ENCODE results near the gene AJAP1.

AJAP1 gene

DNA sequence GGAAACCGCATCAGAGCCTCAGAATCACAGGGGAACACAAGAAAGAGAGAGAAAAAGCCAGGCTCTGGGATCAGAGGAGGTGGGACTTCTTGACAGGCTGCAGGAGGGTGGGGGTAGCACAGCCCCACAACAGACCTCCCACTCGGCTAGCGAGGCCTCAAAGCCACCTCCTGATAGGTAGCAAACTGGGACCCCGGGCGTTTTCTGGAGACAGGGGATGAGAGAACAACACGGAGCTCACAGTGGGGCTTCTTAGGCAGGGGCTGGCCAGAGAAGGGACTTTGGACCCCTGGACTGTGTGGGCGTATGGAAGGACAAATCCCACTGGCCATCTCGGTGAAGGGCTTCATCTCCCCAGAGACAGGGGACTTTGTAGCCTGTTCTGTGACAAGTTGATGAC is 116.3 kb downstream of the AJAP1 start:
- no peak for DNase-seq (ENCODE audit: insufficient read length)
- TF ChIP-seq POLR2A (IDR thresholded peaks at IDR 0.05; ENCODE audit: low read depth, low read length) = no peak
- no peak for FAIRE-seq

DNA sequence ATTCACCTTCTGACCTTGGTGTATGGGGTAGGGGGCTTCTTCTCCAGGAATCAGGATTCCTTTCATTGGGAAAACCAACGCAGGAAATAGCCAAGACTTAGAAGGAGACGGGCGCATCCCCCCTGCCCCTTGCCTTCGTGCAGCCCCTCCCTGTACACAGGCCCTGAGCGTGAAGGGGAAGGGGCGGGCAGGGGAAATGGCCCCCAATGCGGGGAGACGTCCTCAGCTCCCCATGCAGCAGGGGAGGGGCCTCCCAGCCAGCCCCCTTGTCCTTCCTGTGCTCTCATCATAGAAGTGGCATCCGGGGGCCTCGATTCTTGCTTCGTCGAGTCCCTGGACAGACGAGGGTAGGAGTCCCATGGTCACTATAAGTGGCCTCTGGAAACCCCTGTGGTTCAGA is 116.9 kb downstream of the AJAP1 start:
- no peak for FAIRE-seq
- DNase-seq (ENCODE audit: insufficient read length) = no peak
- TF ChIP-seq POLR2AphosphoS5 (IDR thresholded peaks at IDR 0.05; ENCODE audit: low read depth, low read length) = no peak
- no peak for TF ChIP-seq POLR2A (IDR thresholded peaks at IDR 0.05; ENCODE audit: low read depth, low read length)
- TF ChIP-seq TAF1 (IDR thresholded peaks at IDR 0.05; ENCODE audit: borderline replicate concordance, low read depth, low read length) = no peak

DNA sequence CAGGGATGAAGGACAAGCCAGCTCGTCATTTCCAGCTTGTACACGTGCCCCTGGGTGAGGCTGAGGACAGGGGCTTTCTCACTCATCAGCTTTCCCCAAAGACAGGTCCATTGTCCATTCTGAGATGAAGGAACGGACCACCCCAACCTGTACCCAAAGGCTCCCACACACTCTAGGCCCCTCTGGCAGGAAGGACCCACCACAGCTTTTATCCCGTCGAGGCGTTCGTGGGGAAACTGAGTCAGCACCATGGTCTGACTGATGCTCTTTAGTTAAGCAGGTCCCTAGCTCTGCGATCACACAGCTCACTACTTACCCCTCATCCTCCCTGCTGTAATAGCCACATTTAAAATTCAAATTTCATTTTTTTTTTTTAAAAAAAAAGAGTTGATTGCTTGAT is 117.3 kb downstream of the AJAP1 start:
- FAIRE-seq (no peak), DNase-seq (ENCODE audit: insufficient read length) (no peak)
- no peak for TF ChIP-seq POLR2A (IDR thresholded peaks at IDR 0.05; ENCODE audit: low read depth, low read length)
- TF ChIP-seq POLR2AphosphoS5 (IDR thresholded peaks at IDR 0.05; ENCODE audit: low read depth, low read length) = no peak
- TF ChIP-seq TAF1 (IDR thresholded peaks at IDR 0.05; ENCODE audit: borderline replicate concordance, low read depth, low read length) = no peak

DNA sequence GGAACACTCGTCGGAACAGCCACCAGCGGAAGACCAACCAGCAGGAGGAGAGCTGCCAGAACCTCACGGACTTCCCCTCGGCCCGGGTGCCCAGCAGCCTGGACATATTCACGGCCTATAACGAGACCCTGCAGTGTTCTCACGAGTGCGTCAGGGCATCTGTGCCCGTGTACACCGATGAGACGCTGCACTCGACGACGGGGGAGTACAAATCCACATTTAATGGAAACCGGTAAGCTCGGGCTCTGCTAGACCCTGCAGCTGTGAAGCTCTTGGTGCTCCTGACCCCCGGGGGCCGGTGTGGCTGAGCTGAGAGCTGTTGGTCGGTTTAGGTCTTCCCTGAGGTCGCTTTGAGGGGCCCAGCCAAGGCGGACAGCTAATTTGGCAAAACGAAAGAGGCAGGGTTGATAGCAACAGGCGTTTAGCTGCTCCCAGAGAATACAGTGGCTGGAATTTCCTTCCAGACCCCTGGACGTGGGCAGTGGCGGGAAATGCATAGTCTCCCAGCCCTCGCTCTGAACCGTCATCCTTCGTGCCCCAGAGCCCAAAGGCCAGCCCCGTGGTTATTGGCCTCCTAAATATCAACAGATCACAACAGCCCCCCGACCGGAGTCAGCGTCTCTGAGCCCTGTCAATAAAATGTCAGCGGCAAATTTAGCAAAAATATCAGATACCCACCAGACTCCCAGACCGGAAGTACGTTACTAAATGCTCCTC is 118.0 kb downstream of the AJAP1 start:
- no peak for TF ChIP-seq POLR2A (IDR thresholded peaks at IDR 0.05; ENCODE audit: low read depth, low read length)
- TF ChIP-seq POLR2AphosphoS5 (IDR thresholded peaks at IDR 0.05; ENCODE audit: low read depth, low read length) = no peak
- TF ChIP-seq TAF1 (IDR thresholded peaks at IDR 0.05; ENCODE audit: borderline replicate concordance, low read depth, low read length) = no peak
- no peak for FAIRE-seq
- DNase-seq (ENCODE audit: insufficient read length) = no peak

DNA sequence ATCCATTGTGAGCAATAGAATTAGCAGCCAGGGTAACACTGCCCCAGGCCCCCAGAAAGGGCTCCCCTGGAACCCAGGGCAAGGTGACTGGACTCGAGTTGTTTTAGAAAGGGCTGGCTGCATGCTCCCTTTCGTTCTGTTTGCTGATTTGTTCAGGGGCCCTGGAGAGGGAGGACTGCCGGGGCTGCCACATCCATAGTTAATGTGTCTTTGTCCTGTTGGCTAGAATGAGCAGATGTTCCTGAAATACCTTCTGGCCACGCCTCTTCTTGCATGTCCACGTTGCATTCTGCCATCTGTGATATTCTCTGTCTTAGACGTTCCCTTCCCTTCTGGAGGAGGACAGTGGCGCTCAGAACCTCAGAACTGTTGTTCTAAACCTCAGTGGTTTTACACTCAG is 118.8 kb downstream of the AJAP1 start:
- DNase-seq (ENCODE audit: insufficient read length) (no peak), FAIRE-seq (no peak)
- TF ChIP-seq POLR2A (IDR thresholded peaks at IDR 0.05; ENCODE audit: low read depth, low read length) (no peak), TAF1 (IDR thresholded peaks at IDR 0.05; ENCODE audit: borderline replicate concordance, low read depth, low read length) (no peak), POLR2AphosphoS5 (IDR thresholded peaks at IDR 0.05; ENCODE audit: low read depth, low read length) (no peak)

DNA sequence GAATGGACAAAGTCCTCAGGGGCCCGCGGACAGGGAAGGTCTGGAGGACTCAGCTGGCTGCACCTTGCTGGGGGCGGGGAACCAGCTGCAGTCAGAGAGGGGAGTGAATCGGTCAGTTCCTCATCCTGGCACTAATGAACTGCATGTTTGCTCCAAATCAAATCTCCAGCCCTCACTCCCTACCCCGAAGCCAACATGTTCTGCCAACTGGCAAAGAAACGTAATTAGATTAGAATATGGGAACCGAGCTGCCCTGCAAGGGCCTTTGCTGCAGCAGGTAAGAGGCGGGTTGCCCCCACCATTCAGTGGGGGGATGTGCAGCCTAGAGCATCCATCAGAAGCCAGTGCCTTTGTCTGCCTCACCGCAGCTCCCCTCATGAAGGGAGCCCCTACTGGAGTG is 121.1 kb downstream of the AJAP1 start:
- DNase-seq (ENCODE audit: insufficient read length) = no peak
- FAIRE-seq = no peak
- TF ChIP-seq POLR2A (IDR thresholded peaks at IDR 0.05; ENCODE audit: low read depth, low read length) = no peak
- TF ChIP-seq POLR2AphosphoS5 (IDR thresholded peaks at IDR 0.05; ENCODE audit: low read depth, low read length) = no peak
- TF ChIP-seq TAF1 (IDR thresholded peaks at IDR 0.05; ENCODE audit: borderline replicate concordance, low read depth, low read length) = no peak

DNA sequence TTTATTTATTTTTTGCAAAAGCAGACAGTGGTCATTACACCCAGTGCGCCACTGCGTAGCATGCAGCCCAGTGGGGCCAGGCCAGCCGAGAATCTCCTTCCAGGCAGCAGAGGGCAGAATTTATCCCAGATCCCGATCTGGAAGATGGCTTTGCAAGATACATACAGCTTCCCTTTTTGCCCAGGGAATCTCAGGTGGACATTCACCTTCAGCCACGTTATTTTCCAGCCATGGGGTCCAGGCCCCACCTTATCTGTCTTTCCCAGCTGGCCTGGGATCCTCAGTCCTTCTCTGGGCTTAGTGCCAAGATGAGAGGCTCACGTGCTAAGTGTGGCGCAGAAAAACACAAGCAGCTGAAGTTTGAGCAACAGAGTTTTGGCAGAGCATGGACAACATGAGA is 123.6 kb downstream of the AJAP1 start:
- DNase-seq (ENCODE audit: insufficient read length) (no peak), FAIRE-seq (no peak)
- TF ChIP-seq POLR2AphosphoS5 (IDR thresholded peaks at IDR 0.05; ENCODE audit: low read depth, low read length) (no peak), TAF1 (IDR thresholded peaks at IDR 0.05; ENCODE audit: borderline replicate concordance, low read depth, low read length) (no peak)

DNA sequence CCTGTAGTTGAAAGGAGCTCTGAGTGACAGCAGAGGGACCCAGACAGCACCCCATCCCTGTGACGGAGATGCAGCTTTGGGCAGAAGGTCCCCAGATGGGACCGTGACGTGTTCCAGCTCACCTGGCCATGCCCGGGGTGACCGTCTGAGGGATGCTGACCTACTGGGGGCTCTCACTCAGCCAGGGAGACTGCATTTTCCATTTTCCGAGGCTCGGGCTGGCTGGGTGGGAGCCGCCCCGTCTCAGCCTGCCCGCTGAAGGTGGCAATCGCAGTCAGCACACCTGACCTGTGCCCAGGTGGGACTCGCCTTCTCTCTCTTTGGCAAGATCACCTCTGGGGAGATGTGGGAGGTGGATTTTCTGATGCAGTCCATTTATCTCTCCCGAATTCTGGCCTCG is 127.2 kb downstream of the AJAP1 start:
- TF ChIP-seq POLR2AphosphoS5 (IDR thresholded peaks at IDR 0.05; ENCODE audit: low read depth, low read length) = no peak
- no peak for TF ChIP-seq POLR2A (IDR thresholded peaks at IDR 0.05; ENCODE audit: low read depth, low read length)
- TF ChIP-seq TAF1 (IDR thresholded peaks at IDR 0.05; ENCODE audit: borderline replicate concordance, low read depth, low read length) = no peak
- DNase-seq (ENCODE audit: insufficient read length) (no peak), FAIRE-seq (no peak)

DNA sequence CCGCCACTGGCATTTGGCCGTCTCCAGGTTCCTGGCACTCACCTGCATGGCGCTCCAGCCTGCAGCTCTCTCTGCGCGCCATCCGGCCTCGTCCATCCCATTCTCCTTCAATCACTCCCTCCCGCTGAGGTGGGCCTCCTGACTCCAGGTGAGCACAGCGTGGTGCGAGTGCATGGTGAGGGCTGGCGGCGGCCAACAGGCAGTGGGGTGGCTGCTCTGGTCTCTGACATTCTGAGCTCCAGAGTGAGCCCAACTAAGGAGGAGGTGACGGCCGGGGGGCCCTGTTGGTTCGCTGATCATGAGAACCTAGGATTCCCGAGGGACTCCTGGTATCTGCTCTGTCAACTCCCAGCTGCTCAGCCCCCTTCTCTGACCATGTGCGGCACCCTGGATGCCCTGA is 130.4 kb downstream of the AJAP1 start:
- FAIRE-seq = no peak
- DNase-seq (ENCODE audit: insufficient read length) = no peak
- TF ChIP-seq TAF1 (IDR thresholded peaks at IDR 0.05; ENCODE audit: borderline replicate concordance, low read depth, low read length) = no peak
- TF ChIP-seq POLR2AphosphoS5 (IDR thresholded peaks at IDR 0.05; ENCODE audit: low read depth, low read length) = no peak

DNA sequence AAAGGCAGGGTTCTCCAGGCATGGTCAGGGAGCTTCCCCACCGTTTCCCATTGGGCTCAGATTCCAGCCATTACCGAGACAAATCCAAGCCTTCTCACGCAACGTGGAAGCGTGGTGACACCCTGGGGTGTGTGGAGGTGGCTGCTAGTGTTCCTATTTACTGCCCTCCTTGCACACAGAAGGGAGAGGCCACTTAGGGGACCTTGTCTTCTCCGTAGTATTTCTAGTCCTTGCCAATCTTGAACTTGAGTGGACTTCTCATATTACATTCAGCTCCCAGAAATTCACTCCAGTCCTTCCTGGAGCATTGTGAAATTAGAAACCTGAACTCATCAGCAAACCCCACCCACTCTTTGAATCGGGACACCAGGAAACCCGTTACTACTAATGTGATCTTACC is 131.6 kb downstream of the AJAP1 start:
- TF ChIP-seq POLR2A (IDR thresholded peaks at IDR 0.05; ENCODE audit: low read depth, low read length) = no peak
- DNase-seq (ENCODE audit: insufficient read length) = no peak
- no peak for FAIRE-seq

DNA sequence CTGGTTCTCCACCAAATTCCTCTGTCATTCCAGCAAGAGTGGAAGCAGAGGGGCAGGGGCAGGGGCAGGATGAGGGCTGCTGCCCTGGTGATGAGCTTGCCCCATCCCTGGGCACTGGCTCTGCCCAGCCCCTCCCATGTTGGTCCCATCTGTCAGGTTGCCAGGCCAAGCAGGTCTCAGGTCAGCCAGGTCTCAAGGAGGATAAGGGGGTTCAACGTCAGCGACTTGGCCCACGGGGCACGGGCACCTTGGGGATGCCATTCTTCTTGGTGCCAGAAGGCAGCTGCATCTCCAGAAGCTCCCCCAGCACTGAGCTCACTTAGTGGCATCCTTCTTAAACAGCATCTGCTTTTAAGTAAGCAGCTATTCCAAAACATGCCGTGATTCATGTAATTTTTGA is 133.1 kb downstream of the AJAP1 start:
- no peak for FAIRE-seq
- TF ChIP-seq TAF1 (IDR thresholded peaks at IDR 0.05; ENCODE audit: borderline replicate concordance, low read depth, low read length) = no peak
- TF ChIP-seq POLR2A (IDR thresholded peaks at IDR 0.05; ENCODE audit: low read depth, low read length) = no peak
- TF ChIP-seq POLR2AphosphoS5 (IDR thresholded peaks at IDR 0.05; ENCODE audit: low read depth, low read length) = no peak
- no peak for DNase-seq (ENCODE audit: insufficient read length)

DNA sequence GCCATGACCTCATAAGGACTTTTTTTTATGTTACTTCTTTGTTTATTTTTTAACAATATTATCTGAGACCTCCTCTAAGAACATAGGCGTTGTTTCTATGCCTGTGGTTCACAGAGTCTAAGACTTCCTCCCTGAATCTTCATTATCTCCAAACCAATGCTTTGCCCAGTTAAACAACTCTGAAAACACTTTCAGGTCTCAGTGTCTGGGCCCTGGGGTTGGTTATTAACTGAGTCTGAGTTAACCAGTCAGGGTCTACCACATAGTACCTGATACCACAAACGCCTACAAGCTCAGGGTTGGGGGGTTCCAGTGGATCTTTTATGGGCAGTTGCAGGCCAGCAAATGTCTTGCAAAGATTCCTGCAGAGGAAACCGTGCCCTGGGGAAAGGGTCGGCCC is 138.2 kb downstream of the AJAP1 start:
- DNase-seq (ENCODE audit: insufficient read length) (no peak), FAIRE-seq (no peak)

More for the DNA sequence above, 138.2 kb downstream of the AJAP1 start:
- TF ChIP-seq POLR2AphosphoS5 (IDR thresholded peaks at IDR 0.05; ENCODE audit: low read depth, low read length) (no peak), POLR2A (IDR thresholded peaks at IDR 0.05; ENCODE audit: low read depth, low read length) (no peak), TAF1 (IDR thresholded peaks at IDR 0.05; ENCODE audit: borderline replicate concordance, low read depth, low read length) (no peak)

Measured in GM12892 (cell line).